Measurements from ENCODE around the gene CD274.

The CD274 gene

DNA sequence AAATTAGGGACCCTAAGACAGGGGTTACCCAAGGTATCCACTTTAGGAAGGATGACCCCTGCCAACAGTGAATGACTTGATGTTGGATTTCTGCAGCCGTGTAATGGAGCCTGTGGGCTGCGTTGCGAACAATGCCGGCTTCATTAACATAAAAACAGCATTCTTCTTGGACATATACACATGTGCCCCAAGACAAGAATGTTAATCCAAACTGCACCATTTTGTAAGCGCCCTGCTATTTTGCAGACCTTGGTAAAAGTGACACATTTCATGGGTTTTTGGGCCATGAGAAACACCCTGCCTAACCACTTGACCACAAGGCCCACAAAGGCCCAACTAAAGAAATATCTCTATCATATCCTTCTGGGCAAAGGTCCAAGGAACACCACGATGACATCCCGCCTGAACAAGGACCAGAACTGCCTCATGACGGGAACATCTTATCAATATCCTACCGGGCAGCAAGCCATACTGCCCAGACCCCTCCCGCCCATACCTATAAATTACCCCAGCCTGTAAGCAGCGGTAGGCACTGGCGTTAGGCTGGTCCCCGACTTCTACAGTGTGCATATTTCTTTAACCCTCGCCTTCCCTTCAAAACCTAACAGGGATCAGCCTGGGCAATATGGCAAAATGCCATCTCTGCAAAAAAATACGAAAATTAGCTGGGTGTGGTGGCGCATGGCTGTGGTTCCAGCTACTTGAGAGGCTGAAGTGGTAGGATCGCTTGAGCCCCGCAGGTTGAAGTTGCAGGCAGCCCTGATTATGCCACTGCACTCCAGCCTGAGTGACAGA is 50.3 kb downstream of the CD274 start:
- DNase-seq = peak; percentile 74

DNA sequence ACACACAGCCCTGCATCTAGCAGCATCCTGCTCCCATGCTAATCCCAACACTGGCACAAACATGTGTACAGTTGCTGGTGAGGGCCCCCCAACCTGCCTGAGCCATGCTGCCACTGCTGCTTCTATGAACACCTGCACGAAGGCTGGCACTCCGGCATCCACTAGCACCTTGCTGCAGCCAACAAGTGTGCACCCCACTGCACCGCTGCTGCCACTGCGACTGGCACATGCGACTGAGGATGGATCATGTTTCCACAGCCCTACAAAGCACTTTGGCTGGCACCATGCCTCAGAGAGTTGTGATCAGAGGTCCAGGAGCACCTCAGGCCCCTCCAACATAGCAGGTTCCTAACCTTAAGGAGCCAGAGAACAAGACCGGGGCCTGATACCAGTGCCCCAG is 52.2 kb downstream of the CD274 start:
- no peak for DNase-seq

DNA sequence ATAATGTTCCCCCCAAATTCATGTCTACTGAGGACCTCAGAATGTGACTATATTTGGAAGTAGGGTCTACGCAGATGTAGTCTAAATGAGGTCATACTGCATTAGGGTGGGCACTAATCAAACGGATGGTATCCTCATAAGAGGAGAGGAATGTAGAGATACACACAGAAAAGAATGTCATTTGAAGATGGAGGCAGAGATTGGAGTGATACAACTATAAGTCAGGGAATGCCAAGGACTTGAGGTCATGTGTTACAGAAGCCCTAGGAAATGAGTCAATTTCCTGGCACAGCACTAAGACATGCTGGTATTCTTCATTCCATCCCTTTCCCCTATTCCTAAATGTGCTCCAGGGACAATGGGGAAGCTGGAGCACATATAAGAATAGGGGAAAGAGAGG is 59.2 kb downstream of the CD274 start:
- peak; percentile 99 for DNase-seq

DNA sequence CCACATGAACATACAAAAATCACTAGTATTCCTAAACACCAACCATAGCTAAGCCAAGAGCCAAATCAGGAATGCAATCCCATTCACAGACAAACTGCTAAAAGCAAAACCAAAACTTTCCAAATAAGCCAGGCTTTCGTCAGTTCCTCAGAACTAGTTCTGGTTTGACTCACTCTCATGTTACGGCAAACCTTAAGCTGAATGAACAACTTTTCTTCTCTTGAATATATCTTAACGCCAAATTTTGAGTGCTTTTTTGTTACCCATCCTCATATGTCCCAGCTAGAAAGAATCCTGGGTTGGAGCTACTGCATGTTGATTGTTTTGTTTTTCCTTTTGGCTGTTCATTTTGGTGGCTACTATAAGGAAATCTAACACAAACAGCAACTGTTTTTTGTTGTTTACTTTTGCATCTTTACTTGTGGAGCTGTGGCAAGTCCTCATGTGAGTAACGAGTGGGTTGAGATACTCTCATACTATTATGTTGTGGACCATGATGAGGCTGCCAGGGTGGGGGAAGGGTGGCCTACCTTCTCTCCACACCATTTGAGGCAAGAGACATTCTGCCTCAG is 60.1 kb downstream of the CD274 start, which contains the start of gene PDCD1LG2:
Gene PDCD1LG2, plus strand, starts transcription at position 172 of the 572 bp plus-strand sequence. CDS start 12,016 bp downstream, outside the sequence.
- peak; percentile 85 for DNase-seq

DNA sequence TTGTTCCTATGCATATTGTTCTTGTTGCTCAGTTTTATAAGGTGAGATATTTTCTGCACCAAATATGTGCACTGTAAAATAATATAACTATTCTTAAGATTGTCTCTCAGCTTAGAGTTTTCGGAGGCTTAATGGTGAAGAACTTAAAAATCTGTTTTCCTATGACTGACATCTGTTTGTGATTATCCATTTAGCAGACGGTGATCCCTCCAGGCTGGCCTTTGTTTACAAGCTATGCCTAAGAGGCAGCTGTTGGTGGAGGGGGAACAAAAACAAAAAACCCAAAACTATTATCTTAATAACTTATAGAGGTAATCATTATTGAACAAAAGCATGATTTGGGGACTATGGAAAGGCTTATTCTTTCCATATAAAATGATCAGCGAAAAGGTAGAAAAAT is 60.6 kb downstream of the CD274 start:
- peak; percentile 44 for DNase-seq

DNA sequence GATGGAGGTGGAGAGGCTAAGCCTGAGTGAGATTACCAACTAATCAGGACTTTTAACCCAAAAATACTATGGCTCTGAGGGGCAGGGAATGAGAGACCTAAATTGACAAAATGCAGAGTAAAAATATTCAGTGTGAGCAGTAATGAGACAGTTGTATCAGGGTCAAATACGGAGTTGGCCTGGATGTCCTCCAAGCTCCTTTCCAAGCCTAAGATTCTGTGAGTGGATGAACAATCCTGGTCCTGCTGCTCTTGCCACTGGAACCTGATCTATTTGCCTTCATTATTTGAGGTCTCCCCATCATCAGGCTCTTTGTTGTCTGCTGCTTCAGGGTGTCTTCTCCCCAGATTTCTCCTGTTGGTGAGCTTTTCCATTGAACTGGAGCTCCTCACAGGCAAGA is 61.1 kb downstream of the CD274 start:
- no peak for DNase-seq

DNA sequence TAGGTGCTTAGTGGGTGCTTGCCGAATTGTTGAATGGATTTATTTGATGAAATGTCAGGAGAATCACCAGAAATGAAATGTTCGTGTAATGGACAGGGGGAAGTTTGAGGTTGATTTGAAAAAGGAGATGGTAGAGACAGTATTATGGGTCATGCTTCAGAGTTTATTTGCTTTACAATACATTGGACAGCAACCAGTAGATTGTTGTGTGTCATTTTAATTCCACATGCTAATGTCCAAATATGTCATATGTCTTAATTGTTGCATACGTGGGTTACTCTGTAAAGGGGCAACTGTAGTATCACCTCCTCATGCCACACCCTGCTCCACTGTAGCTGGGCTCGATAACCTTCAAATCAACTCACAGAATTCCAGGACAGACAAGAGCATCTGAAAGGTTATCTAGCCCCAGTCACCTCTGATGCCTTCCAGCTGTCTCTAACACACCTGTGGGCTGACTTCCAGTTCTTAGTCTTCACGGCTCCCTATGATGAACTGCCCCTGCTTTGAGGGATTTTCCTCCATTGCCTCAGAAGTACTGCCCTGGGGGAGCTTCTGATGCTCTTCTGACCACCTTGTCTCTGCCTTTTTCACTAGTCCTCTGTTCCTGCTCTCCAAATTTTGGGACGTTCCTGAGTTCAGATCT is 61.7 kb downstream of the CD274 start:
- no peak for DNase-seq

DNA sequence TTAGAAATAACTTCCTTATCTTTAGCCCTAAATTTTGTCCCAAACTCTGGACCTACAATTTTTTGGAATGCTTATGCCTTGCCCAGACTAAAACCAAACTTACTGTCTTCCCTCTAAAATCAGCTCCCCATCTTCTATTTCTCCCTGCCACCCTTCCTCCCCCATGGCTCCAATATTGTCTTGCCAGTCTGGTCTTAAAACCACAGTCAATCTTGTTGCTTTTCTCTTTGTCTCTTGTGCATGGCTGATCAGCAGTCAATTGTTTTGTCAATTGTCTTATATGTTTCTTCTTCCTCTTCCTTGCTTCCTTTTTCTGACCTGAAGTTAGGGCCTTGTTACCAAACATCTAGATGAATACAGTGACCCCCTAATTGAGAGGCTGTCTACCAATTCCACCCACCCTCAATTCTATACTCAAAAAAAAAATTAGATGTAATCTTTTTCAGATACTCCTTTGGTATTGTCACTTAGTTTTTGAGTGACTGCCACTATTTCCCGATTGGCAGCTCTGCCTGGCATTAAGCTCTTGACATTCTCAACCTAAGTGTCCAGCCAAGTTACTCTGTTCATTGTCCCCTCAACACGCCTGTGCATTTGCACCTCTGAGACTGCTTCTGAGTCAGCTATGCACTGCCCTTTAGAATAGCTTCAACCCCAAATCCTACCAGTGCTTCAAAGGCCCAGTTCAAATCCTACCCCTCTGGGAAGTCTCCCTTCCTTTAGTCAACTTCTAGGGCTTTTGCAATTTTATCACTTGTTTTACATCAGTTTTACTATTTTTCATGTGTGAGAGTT is 62.5 kb downstream of the CD274 start:
- no peak for DNase-seq

DNA sequence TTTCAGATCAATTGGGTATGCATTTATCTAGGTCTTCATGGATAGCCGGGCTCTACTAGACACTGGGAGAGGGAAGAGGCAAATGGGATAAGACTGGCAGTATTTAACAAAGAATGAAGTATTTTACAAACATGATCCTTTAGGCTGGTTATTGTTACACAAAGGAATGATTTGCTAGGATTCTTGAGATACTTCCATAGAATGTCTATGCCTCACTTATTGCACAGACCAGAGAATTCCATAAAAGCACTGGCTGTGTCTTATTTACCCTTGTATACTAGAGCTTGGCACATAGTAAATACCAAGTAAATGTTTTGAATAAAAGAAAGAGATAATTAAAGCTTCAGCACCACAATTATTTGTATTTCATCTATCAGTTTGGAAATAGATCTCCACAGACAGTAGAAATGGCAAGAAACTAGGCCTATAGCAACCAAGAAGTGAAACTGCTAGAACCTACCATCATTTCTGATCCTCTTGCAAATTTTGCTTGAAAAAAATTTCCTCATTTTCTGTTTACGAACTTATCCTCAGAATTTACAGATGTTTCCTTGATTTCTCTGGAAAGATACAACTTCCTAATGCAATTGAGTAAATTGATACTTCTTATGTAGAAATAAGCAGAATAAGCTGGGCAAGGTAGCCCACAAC is 63.7 kb downstream of the CD274 start:
- DNase-seq = peak; percentile 47

DNA sequence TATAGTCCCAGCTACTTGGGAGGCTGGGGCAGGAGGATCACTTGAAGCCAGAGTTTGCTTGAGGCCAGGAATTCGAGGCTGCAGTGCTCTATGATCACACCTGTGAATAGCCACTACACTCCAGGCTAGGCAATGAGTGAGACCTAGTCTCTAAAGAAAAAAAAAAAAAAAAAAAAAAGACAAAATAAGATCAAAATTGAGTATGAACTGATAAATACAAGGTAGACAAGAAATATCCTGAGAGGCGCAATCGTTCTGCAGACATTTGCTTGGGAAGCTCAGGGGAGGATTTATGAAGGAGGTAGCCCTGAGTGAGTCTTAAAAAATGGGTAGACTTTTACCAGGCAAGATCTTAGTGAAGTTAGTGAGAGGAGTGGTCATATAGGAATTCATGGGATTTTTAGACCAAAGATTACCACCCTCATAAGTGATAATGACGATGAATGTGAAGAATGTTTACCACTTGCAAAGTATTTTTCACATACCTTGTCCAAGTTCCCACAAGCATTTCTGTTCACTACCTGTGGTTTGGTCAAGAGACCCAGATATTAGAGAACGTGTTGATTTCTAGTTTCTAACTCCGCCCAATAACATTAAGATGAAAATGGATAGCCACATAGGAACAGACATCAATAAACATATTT is 64.4 kb downstream of the CD274 start:
- peak; percentile 28 for DNase-seq

DNA sequence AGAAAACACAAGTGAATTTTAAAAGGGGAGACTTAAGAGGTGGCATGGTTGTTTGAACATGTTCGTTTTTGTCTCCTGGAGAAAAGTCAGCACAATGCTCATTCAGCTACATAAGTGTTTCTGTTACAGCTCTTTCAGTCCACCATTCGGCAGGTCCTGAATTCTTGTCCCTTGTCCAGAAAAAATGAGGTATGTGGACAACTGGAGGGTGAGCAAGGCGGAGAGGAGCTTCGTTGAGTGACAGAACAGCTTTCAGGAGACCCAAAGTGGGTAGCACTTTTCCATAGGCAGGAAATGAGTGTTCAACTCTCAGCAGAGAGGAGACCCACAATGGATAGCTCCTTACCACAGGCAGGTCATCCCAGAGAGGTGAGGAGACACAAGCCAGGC is 64.9 kb downstream of the CD274 start:
- no peak for DNase-seq

DNA sequence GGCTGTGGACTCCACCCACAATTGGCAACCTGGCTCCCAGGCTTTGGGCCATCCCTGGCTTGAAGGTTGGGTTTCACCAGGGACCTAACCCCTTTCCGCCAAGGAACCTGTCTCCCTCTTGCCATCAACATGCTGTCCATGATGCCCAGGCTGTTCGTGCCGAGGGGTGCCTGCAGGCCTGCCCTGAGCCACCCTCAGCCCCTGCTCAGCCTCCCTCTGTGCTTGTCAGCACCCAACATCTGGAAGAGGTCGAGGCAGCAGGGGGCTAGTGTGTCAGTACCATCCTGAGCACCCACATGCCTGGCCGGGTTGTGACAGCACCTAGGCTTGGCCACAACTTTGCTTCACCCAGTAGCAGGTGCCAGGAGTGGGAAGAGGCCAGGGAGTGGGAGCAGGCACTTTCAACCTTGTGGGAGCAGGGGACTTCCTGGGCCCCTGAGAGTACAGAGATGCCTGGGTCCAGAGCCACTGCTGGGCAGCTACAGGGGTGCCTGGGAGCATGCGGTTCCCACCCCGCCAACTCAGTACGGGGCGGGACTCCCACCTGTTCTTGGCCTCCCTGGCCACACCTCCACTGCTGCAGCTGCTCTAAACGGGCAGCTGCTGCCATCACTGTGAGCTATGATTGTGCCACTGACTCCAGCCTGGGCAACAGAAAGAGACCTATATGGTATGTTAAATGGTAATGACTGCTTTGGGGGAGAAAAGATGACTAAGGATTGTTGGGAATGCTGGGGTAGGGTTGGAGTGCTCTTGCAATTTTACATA is 66.3 kb downstream of the CD274 start:
- peak; percentile 38 for DNase-seq

DNA sequence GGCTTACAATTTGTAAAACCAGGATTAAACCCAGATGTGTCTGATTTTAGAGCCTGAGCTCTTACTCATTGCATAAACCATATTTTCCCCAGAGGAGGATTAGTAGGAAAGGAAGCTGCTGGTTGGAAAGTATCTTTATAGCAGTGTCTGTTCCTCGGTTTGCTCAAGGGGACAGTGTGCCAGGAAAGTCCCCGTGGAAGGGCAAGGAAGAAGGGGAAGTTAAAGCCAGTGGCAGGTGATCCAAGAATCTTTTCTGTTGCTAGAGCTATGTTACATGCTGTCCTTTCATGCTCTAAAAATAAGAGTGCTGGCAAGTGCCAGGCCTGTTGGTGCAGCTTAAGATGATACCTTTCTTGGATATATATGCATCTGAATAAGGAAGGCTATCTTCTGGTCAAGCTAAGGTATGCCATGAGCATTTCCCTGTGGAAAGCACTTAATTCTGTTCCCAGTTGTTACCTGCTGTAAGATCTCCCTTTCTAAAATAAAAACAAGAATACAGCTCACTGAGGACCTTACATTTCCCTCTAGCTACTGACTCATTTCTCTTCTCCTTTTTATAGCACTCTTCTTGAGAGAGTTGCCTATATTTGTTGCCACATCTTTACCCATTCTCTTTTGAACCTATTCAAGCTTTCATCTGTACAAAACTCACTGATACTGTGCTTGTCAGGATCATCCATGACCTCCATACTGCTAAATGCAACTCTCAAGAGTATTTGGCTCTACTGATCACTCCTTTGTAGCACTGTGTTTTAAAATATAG is 68.0 kb downstream of the CD274 start:
- DNase-seq = peak; percentile 73

DNA sequence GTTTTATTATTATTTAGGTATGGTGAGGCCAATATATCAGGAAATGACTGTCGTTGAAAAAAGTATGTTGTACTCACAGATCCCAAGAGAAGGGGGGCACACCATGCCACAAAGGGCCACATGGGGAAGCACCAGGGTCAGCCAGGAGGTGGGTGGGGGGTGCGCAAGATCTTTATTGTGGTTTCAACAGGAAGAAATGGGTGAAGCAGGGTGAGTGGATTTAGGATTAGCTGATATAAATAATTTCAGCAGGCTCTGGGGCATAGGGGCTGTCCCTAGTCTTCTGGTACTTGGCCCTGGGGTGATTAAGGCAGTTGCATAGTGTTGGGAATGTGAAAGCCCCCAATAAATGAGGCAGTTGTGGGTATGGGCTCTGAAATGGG is 68.6 kb downstream of the CD274 start:
- no peak for DNase-seq

All from fibroblast of skin of scalp (primary cell).